ENCODE data around the gene RNF186.
"Not testable (repeated sequence)": the region's sequence is repeated elsewhere in the genome, so short reads cannot be mapped to it uniquely, and the experiment has no call there.

Gene RNF186

DNA sequence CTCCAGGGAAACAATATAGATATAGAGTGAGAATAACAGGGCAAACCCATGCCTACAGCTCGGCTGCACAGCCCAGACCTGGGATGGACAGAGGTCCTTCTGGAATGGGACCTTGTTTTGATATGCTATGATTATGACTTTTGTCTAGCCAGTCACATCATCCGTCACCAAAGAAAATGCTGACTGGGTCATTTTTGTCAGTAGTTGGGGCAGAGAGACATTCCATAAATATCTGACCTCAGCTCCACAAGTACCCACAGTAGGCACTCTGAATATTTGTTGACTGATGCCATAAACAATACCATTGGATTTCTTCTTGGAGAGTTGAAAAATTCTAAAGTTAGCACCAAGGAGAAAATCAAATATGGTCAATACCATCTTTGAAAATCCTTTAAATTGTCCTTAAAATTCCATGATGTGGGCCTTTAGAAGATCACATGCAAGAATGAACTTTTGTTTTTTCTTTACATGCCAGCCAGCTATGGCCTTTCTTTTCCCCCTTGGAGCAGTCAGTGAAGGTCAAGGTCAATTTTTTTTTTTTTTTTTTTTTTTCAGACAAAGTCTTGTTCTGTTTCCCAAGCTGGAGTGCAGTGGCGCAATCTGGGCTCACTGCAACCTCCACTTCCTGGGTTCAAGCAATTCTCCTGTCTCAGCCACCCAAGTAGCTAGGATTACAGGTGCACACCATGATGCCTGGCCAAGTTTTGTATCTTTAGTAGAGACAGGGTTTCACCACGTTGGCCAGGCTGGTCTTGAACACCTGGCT, 22.7 kb downstream of the RNF186 start:
- no peak for DNase-seq

DNA sequence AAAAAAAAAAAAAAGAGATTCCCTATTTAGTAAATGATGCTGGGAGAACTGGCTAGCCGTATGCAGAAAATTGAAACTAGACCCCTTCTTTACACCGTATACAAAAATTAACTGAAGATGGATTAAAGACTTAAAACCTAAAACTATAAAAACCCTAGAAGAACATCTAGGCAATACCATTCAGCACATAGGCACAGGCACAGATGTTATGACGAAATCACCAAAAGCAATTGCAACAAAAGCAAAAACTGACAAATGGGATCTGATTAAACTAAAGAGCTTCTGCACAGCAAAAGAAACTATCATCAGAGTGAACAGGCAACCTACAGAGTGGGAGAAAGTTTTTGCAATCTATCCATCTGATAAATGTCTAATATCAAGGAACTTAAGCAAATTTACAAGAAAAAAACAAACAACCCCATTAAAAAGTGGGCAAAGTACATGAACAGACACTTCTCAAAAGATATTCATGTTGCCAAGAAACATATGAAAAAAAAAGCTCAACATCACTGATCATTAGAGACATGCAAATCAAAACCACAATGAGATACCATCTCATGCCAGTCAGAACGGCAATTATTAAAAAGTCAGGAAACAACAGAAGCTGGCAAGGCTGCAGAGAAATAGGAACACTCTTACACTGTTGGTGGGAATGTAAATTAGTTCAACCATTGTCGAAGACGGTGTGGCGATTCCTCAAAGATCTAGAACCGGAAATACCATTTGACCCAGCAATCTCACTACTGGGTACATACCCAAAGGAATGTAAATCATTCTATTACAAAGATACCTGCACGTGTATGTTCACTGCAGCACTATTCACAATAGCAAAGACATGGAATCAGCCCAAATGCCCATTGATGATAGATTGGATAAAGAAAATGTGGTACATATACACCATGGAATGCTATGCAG, 24.8 kb downstream of the RNF186 start:
- not testable (repeated sequence) for DNase-seq

DNA sequence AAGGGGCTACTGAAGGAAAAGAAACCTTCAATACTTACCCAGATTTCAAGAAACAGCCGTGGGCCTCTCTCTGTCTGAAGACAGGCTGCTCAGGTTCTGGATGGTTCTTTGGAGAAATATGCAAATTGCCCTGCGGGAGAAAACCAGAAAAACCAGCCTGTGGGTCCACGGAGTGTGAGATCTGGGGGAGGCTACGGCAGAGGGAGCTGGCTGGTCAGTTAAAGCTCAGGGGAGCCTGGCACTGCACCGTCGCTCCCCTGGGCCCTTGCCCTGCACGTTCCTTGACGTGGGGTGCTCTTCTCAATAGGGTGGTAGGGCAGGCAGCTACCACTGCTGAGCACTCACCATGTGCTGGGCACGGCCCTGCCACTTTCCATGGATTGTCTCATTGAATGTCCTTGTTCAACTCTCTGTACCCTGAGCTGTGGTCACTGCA, 28.1 kb downstream of the RNF186 start:
- DNase-seq = no peak

DNA sequence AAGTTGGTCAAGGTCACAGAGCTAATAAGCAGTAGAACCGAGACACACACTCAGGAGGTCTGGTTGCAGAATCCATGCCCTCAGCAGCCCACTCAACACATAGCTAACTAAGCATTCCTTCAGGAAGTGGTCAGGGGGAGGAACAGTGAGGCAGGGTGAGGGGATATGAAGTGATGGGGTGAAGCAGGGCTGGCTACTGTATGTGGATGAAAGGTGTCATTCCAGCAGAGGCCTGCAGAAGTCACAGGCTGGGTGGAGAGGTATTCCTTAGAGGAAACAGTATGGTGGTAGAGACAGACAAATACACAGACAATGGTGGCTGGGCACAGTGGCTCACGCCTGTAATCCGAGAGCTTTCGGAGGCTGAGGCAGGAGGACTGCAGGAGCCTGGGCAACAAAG, 29.4 kb downstream of the RNF186 start:
- DNase-seq = no peak

DNA sequence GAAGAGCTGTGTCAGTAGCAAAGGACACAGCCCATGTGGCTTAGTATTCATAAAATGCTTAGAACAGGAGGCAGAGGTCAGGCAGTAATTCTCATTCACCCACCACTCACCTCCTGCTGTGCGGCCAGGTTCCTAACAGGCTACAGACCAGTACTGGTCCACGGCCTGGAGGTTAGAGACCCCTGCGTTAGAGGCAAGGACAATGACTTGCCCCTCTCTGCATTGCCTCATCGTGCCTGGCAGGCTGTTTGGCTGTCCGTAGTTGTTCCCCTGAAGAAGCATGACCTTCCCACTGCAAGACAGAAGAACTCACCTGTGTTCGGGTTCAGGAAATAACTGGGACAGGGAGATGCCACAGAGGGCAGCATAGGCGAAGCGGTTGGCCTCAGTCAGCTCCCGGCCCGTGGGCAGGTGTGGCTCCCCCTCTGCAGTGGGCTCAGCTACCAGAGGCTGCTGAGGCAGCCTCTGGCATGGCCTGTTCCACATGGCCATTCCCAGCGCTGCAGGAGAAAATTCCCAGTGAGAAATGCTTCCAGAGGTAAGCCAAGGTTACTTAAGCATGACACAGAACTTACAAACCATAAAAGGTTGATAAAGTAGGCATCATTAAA, 34.7 kb downstream of the RNF186 start:
- DNase-seq = no peak

DNA sequence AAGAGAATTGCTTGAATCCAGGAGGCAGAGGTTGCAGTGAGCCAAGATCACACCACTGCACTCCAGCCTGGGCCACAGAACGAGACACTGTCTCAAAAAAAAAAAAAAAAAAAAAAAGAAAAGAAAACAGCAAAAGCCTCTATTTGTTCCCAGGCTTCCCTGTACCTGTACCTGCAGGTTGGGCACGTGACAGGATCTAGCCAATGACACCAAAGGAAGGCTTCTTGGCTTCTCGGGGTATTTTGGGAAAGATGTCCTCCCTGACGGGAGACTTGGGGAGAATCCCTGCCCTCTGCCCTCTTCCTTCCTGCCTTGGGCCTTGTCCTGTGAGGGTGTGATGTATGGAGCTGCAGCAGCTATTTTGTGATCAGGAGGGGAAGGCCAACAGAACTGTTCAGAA, 38.1 kb downstream of the RNF186 start:
- no peak for DNase-seq

DNA sequence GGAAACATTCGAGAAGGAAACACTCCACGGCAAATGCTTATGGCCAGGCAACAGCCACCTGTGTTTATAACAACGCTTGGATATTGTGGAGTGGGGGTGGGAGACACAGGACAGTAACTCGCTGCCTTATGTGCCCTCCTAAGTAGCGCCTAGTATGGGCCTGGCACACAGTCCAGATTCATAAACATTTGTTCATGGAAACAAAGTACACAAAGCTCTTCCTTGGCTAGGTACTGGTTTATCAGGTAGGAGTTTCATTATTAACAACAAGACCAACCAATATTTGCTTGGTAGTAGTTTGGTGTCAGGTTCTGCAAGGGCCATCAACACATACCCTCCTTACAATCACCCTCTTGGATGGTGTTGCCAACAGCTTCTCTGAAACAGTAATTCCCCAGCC, 38.8 kb downstream of the RNF186 start:
- no peak for DNase-seq

DNA sequence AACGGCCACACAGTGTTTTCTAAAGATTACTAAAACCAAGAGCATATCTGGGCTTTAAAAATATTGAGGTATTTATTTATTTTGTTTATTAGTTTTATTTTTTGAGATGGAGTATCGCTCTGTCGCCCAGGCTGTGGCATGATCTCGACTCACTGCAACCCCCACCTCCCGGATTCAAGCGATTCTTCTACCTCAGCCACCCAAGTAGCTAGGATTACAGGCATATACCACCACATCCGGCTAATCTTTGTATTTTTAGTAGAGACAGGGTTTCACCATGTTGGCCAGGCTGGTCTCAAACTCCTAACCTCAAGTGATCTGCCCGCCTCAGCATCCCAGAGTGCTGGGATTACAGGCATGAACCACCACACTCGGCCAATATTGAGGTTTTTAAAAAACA, 39.3 kb downstream of the RNF186 start:
- DNase-seq = no peak

DNA sequence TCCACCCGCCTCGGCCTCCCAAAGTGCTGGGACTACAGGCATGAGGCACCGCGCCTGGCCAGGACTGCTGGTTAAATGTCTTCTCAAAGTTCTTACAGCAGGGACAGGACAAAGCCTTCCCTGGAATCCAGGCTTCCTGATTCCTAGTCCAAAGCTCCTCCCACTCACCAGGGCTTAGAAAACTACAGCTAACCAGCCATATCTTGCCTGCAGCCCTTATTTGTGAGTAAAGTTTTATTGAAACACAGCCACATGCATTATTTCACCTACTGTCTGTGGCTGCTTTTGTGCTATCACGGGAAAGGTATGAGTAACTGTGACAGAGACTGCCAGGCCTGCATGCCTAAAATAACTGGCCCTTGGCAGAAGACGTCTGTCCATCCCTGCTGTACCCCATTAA, 39.8 kb downstream of the RNF186 start:
- DNase-seq = no peak

DNA sequence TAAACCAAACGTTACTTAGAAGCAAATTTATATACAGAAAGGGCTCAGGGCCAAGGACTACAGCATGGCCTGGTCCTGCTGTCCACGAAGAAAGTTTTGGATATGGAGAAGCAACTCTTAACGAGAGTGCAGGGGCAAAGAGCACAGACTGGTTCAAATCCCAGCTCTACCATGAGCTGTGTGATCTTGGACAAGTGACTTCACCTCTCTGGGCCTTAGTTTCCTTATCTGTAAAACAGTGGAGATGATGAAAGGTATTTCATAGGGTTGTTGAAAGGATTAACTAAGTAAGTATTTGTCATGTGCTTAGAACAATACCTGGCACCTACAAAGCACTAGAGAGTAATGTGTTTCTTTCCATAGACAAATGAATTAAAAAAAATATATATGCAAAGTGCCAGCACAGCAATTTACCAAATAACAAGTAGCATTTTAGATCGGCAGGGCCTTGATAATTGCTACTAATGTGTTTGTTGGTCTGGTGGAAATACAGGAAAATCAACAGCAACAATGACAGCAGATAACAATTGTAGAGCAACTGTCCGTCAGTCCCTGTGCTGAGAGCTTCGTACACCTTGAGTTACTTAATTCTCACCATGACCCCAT, 40.8 kb downstream of the RNF186 start:
- DNase-seq = no peak

DNA sequence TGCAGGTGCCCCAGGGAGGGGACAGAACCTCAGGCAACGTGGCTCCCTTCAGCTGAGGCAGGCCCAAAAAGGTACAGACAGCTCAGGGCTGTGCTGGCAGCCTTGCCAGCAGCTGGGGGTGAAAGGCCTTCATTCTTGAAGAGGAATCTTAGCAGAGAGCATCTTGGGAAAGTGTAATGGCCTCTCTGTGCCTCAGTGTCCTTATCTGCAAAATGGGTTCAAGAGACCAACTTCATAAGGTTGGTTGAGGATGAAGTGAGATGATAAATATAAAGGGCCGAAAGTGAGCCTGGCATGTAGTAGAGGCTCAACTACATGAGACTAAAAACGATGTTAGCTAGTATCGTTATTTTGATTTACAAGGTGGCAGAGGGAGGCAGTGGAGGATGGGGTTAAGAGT, 41.6 kb downstream of the RNF186 start:
- DNase-seq = no peak

DNA sequence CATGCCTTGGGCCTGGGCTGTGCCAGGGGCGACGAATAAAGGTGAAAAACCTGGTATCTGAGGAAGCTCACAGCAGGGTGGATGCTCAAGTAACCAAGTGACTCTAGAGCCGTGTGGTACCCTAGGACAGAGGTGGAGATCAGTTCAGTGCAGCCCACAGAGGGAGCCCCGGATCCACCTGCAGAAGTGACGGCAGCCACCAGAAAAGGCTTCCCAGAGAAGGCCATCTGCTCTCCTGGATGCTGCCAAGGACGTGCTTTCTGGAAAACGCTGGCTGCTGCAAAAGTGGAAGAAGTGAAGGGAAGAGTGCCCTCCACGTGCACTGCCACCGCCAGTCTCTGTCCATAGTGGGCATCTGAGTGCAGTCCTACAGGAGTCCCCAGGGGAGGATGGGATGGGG, 43.0 kb downstream of the RNF186 start:
- no peak for DNase-seq

DNA sequence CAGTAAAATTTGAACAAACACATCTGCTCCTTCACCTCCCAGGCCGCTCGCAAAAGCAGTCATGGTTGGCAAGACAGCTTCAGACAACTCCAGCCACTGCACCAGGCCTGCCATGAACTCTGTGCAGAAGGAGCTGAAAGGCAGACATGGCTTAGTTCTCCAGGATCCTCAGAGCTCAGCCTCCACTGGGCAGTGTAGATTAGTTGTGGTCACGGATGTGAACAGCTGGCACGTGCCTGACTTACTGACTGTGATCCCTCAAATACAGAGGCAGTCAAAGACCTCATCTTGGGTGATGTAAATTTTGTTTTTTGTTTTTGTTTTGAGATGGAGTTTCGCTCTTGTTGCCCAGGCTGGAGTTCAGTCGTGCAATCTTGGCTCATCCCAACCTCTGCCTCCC, 43.7 kb downstream of the RNF186 start:
- DNase-seq = no peak

DNA sequence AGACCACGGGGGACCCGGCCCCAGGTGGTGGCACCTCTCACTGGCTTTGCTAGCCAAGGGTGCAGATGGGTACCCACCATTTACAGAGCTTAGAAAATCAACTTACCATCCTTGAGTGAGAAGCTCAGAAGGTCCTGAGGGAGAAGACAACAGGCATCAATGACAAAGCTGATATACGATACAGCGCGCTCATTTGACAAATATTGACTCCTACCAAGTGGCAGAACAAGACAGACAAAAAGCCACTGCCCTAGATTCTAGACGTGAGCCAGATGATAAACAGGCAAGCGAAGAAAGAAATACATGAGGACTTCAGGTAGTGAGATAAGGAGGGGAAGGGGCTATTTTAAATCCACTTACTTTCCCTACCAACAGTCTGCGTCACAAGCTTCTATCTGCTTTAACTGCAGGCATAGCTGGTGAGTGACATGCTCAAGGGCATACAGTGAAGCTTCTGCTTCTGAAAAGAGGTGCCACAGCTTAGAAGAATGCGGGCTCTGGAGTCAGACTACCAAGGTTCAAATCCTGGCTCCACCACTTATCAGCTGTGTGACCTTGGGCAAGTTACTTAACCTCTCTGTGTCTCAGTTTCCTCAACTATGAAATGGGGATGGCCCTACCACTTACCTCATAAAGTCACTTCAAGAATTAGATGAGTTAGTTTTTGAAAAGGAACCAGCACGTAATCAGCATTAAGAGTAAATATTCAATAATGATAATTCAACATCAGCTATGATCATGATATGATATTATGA, 44.5 kb downstream of the RNF186 start:
- no peak for DNase-seq

DNA sequence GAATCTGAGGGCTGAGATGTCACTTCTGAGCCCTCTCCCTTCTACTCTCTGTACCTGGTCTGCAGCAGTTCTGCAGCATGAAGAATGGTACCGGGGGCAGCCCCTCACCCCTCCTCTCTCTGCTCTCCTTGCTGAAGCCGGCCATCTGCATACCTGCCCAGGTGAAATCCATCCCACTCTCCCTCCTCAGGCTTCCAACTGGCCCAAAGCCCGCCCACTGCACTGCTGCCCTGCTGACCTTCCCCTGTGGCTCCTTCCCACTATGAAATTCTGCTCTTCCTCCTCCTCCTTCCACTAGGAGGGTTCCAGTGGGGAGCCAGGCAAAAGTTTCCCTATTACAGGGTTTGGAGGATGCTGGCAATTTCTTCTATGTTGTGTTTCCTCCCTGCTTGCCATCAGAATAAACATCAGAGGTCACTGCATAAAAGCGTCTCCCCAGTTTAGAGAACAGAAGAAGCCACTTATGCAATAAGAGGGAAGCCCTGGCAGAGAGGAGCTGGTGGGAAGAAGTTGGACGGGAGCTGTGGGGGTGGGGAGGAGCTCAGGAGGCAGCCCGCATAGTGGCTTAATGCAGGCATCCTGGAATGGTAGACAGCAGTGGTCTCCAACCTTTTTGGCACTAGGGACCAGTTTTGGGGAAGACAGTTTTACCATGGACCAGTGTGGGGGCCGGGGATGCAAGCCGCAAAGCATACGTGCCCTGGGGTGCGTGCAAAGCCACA, 45.7 kb downstream of the RNF186 start:
- DNase-seq = no peak

DNA sequence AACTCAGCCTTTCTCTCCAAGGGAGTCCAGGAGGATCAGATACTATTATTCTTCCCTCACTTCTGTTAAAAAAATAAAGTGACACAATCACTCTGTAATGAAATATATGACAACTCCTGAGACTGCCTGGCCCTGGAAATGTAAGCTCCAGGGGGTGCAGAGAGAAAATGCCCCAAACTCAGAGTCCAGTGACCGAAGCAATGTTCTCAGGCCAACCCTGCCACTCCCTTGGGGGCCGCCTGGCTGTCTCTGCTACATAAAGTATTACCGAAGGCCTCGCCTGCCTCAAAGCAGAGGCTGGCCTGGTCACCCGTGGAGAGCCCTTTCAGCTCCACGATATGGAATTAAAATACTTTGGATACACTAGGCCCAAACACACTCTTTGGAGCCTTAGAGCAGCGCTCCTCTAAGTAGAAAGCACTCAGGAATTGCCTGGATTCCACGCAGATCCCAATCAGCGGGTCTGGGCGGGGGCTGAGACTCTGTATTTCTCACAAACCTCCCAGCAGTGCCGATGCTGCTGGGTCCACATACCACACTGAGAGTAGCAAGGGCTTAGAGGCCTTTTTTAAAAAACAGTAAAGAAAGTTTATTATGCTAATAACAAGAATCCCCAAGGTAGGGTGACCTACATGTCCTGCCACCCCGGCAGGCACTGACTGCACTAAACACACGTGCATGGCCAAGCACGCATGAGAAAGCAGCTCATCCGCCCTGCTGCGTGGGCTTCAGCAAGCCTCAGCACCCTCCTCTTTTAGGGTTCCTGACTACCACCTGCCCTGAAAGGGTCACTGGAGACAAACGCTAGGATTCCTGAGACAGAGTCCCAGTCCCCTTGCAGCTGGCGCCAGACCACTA, 46.5 kb downstream of the RNF186 start:
- no peak for DNase-seq

DNA sequence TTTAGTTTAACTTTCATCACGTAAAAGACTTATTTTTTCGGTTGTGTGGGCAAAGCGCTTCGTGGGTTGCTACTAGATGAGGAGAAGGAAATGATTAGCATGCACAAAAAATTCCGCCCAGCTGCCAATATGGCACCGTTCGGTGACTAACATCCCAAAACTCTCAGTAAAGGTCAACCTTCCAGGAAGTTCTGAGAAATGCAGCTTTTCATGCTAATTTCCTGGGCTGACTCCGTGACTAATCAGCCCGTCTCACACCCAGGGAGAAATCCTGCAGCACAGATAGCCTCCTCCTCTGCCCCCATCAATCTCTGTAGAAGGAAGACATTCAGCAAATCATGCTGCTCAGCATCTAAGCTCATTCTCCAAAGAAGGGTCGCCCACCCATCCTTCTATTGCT, 49.5 kb downstream of the RNF186 start:
- DNase-seq = no peak

DNA sequence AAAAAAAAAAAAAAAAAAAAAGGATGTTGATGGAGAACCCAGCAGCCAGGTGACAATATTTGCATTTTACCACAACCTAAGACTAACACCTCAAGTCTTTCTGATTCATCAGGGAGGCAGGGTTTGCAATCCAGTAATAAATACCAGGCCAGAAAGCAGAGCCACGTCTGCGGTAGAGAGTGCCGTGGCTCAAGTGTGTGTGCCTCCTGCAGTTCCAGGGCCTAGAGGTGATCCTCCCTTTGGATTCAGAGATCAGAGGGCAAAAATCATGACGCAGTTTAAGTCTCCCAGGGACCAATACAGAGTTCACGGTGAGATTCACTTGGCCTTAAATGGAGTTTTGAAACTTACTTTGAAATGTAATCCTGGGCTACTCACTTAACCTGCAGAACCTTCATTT, 50.2 kb downstream of the RNF186 start:
- DNase-seq = no peak
